ENCODE results near the gene SGPL1.

GRCh38 chr10:70781461-70782051, 34.2 kb upstream of the SGPL1 start:
- TF ChIP-seq POLR2A (IDR thresholded peaks at IDR 0.05; ENCODE audit: control extremely low read depth in 1 of 2, low read depth in 2 of 2, low read length in 2 of 2): no peak
- TF ChIP-seq CHD2 (IDR thresholded peaks at IDR 0.05; ENCODE audit: low read length): no peak
- no peak for TF ChIP-seq CTCF (IDR thresholded peaks at IDR 0.05; ENCODE audit: control extremely low read depth in 1 of 3, insufficient read depth in 1 of 3, low read depth in 1 of 3, low read length in 3 of 3)
- TF ChIP-seq JUND (IDR thresholded peaks at IDR 0.05; ENCODE audit: low read length): no peak
- no peak for TF ChIP-seq POLR2AphosphoS5 (IDR thresholded peaks at IDR 0.05; ENCODE audit: low read depth, low read length)
